Measurements from ENCODE around the gene STH.
"Not testable (repeated sequence)": the region's sequence is repeated elsewhere in the genome, so short reads cannot be mapped to it uniquely, and the experiment has no call there.

STH gene

GRCh38 chr17:46002973-46003316, 3.9 kb downstream of the STH start:
- H3K14ac ChIP-seq (ENCODE audit: low read length in 2 of 2): no peak overlapping the region
- DNase-seq: no peak
- H3K4me1 ChIP-seq (ENCODE audit: control insufficient read depth, insufficient read depth, low read depth, low read length): peaks cover 5% of the 10 kb centered on the region
- no peak overlapping the region for H2BK120ac ChIP-seq (ENCODE audit: low read depth, low read length)
- H3K18ac ChIP-seq (ENCODE audit: low read depth in 1 of 2, low read length in 2 of 2): no peak overlapping the region
- WGBS: 0% methylated on average over 1 of the region's 7 CpGs
- H4K91ac ChIP-seq (ENCODE audit: low read length): no peak overlapping the region
- no peaks in the 10 kb centered on the region for H3K36me3 ChIP-seq (ENCODE audit: control insufficient read depth in 1 of 2, insufficient read depth in 2 of 2, low read depth in 1 of 2, low read length in 2 of 2)
- no peak overlapping the region for H3K4me3 ChIP-seq (ENCODE audit: insufficient read depth in 1 of 2, low read depth in 1 of 2, low read length in 2 of 2)
- peaks cover 6 to 10% of the 10 kb centered on the region in 2 experiments for H3K27me3 ChIP-seq (ENCODE audit: control insufficient read depth in 1 of 2, insufficient read depth in 1 of 2, low read length in 2 of 2)
- no peak overlapping the region for H2BK15ac ChIP-seq (ENCODE audit: low read depth, poor library complexity, severe bottlenecking)
- H3K9ac ChIP-seq (ENCODE audit: low read length): no peak overlapping the region
- H3K27ac ChIP-seq (ENCODE audit: low read length, poor library complexity, severe bottlenecking): no peak overlapping the region
- H3K4me2 ChIP-seq (ENCODE audit: low read length, poor library complexity, severe bottlenecking): no peak overlapping the region
- H3K23ac ChIP-seq (ENCODE audit: low read length in 2 of 2): no peak overlapping the region
- H4K8ac ChIP-seq (ENCODE audit: low read length): peak overlapping the region; percentile 61
- H2AK5ac ChIP-seq (ENCODE audit: low read length, severe bottlenecking): no peak overlapping the region
- H3K79me1 ChIP-seq (replicated peaks; ENCODE audit: low read length, poor library complexity, severe bottlenecking): no peaks in the 10 kb centered on the region
- no peak overlapping the region for H2BK12ac ChIP-seq (ENCODE audit: low read length in 2 of 2)
- H3K9me3 ChIP-seq (ENCODE audit: control insufficient read depth, low read length): no peaks in the 10 kb centered on the region
- H3K4ac ChIP-seq (ENCODE audit: low read depth in 1 of 2, low read length in 2 of 2): no peak overlapping the region
- H2BK5ac ChIP-seq (ENCODE audit: low read depth, low read length, poor library complexity, severe bottlenecking): no peak overlapping the region
- H2AFZ ChIP-seq (ENCODE audit: low read depth, low read length): no peak overlapping the region

DNA sequence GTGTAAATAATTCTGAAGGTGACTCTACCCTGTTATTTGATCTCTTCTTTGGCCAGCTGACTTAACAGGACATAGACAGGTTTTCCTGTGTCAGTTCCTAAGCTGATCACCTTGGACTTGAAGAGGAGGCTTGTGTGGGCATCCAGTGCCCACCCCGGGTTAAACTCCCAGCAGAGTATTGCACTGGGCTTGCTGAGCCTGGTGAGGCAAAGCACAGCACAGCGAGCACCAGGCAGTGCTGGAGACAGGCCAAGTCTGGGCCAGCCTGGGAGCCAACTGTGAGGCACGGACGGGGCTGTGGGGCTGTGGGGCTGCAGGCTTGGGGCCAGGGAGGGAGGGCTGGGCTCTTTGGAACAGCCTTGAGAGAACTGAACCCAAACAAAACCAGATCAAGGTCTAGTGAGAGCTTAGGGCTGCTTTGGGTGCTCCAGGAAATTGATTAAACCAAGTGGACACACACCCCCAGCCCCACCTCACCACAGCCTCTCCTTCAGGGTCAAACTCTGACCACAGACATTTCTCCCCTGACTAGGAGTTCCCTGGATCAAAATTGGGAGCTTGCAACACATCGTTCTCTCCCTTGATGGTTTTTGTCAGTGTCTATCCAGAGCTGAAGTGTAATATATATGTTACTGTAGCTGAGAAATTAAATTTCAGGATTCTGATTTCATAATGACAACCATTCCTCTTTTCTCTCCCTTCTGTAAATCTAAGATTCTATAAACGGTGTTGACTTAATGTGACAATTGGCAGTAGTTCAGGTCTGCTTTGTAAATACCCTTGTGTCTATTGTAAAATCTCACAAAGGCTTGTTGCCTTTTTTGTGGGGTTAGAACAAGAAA, 5.1 kb downstream of the STH start:
- no peak overlapping the region for H3K9ac ChIP-seq (ENCODE audit: low read length)

GRCh38 chr17:46006082-46006481, 7.0 kb downstream of the STH start:
- not testable (repeated sequence) for H3K18ac ChIP-seq (ENCODE audit: low read depth in 1 of 2, low read length in 2 of 2); H3K4ac ChIP-seq (ENCODE audit: low read depth in 1 of 2, low read length in 2 of 2); H3K14ac ChIP-seq (ENCODE audit: low read length in 2 of 2); DNase-seq; H3K4me1 ChIP-seq (ENCODE audit: control insufficient read depth, insufficient read depth, low read depth, low read length); H3K23ac ChIP-seq (ENCODE audit: low read length in 2 of 2); H3K4me3 ChIP-seq (ENCODE audit: insufficient read depth in 1 of 2, low read depth in 1 of 2, low read length in 2 of 2); H3K27me3 ChIP-seq (ENCODE audit: control insufficient read depth in 1 of 2, insufficient read depth in 1 of 2, low read length in 2 of 2); H3K9me3 ChIP-seq (ENCODE audit: control insufficient read depth, low read length); H4K91ac ChIP-seq (ENCODE audit: low read length); H3K36me3 ChIP-seq (ENCODE audit: control insufficient read depth in 1 of 2, insufficient read depth in 2 of 2, low read depth in 1 of 2, low read length in 2 of 2); H4K8ac ChIP-seq (ENCODE audit: low read length); H2BK15ac ChIP-seq (ENCODE audit: low read depth, poor library complexity, severe bottlenecking); H3K4me2 ChIP-seq (ENCODE audit: low read length, poor library complexity, severe bottlenecking); H2AFZ ChIP-seq (ENCODE audit: low read depth, low read length); H2BK120ac ChIP-seq (ENCODE audit: low read depth, low read length); H3K9ac ChIP-seq (ENCODE audit: low read length); H2BK12ac ChIP-seq (ENCODE audit: low read length in 2 of 2); H3K27ac ChIP-seq (ENCODE audit: low read length, poor library complexity, severe bottlenecking); H3K79me1 ChIP-seq (replicated peaks; ENCODE audit: low read length, poor library complexity, severe bottlenecking); H2BK5ac ChIP-seq (ENCODE audit: low read depth, low read length, poor library complexity, severe bottlenecking); H2AK5ac ChIP-seq (ENCODE audit: low read length, severe bottlenecking)
- 100% methylated on average over 1 of the region's 1 CpG for WGBS

More for the DNA sequence above, 5.1 kb downstream of the STH start:
- no peak overlapping the region for H2BK120ac ChIP-seq (ENCODE audit: low read depth, low read length)
- H4K91ac ChIP-seq (ENCODE audit: low read length): no peak overlapping the region
- no peak overlapping the region for H3K4me3 ChIP-seq (ENCODE audit: insufficient read depth in 1 of 2, low read depth in 1 of 2, low read length in 2 of 2)
- no peak overlapping the region for H3K27ac ChIP-seq (ENCODE audit: low read length, poor library complexity, severe bottlenecking)
- no peak overlapping the region for H3K23ac ChIP-seq (ENCODE audit: low read length in 2 of 2)
- no peak for DNase-seq
- H3K9me3 ChIP-seq (ENCODE audit: control insufficient read depth, low read length): no peaks in the 10 kb centered on the region
- H3K4ac ChIP-seq (ENCODE audit: low read depth in 1 of 2, low read length in 2 of 2): no peak overlapping the region
- H3K18ac ChIP-seq (ENCODE audit: low read depth in 1 of 2, low read length in 2 of 2): no peak overlapping the region
- no peak overlapping the region for H2BK5ac ChIP-seq (ENCODE audit: low read depth, low read length, poor library complexity, severe bottlenecking)
- H3K4me1 ChIP-seq (ENCODE audit: control insufficient read depth, insufficient read depth, low read depth, low read length): peaks cover 5% of the 10 kb centered on the region
- H3K14ac ChIP-seq (ENCODE audit: low read length in 2 of 2): no peak overlapping the region
- no peak overlapping the region for H2BK12ac ChIP-seq (ENCODE audit: low read length in 2 of 2)
- H3K79me1 ChIP-seq (replicated peaks; ENCODE audit: low read length, poor library complexity, severe bottlenecking): no peaks in the 10 kb centered on the region
- no peak overlapping the region for H3K4me2 ChIP-seq (ENCODE audit: low read length, poor library complexity, severe bottlenecking)
- no peak overlapping the region for H2AK5ac ChIP-seq (ENCODE audit: low read length, severe bottlenecking)
- no peak overlapping the region for H4K8ac ChIP-seq (ENCODE audit: low read length)
- H2BK15ac ChIP-seq (ENCODE audit: low read depth, poor library complexity, severe bottlenecking): no peak overlapping the region
- peaks cover 0 to 6% of the 10 kb centered on the region in 2 experiments for H3K27me3 ChIP-seq (ENCODE audit: control insufficient read depth in 1 of 2, insufficient read depth in 1 of 2, low read length in 2 of 2)
- H3K36me3 ChIP-seq (ENCODE audit: control insufficient read depth in 1 of 2, insufficient read depth in 2 of 2, low read depth in 1 of 2, low read length in 2 of 2): no peaks in the 10 kb centered on the region
- 83% methylated on average over 4 of the region's 6 CpGs for WGBS
- H2AFZ ChIP-seq (ENCODE audit: low read depth, low read length): no peak overlapping the region

GRCh38 chr17:46007461-46007965, 8.5 kb downstream of the STH start:
- Histone ChIP-seq H3K9me3 (ENCODE audit: control insufficient read depth, low read length) (no peaks in the 10 kb centered on the region), H3K27ac (ENCODE audit: low read length, poor library complexity, severe bottlenecking) (no peak overlapping the region), H3K4ac (ENCODE audit: low read depth in 1 of 2, low read length in 2 of 2) (no peak overlapping the region), H4K8ac (ENCODE audit: low read length) (no peak overlapping the region), H3K4me2 (ENCODE audit: low read length, poor library complexity, severe bottlenecking) (no peak overlapping the region), H3K18ac (ENCODE audit: low read depth in 1 of 2, low read length in 2 of 2) (no peak overlapping the region), H3K23ac (ENCODE audit: low read length in 2 of 2) (no peak overlapping the region), H2BK120ac (ENCODE audit: low read depth, low read length) (no peak overlapping the region), H2BK12ac (ENCODE audit: low read length in 2 of 2) (no peak overlapping the region), H2BK5ac (ENCODE audit: low read depth, low read length, poor library complexity, severe bottlenecking) (no peak overlapping the region), H3K9ac (ENCODE audit: low read length) (no peak overlapping the region), H4K91ac (ENCODE audit: low read length) (no peak overlapping the region), H3K27me3 (ENCODE audit: control insufficient read depth in 1 of 2, insufficient read depth in 1 of 2, low read length in 2 of 2) (peaks cover 7 to 11% of the 10 kb centered on the region in 2 experiments), H3K79me1 (replicated peaks; ENCODE audit: low read length, poor library complexity, severe bottlenecking) (no peaks in the 10 kb centered on the region), H3K14ac (ENCODE audit: low read length in 2 of 2) (no peak overlapping the region), H2AK5ac (ENCODE audit: low read length, severe bottlenecking) (no peak overlapping the region), H2AFZ (ENCODE audit: low read depth, low read length) (no peak overlapping the region), H3K4me3 (ENCODE audit: insufficient read depth in 1 of 2, low read depth in 1 of 2, low read length in 2 of 2) (no peak overlapping the region), H3K36me3 (ENCODE audit: control insufficient read depth in 1 of 2, insufficient read depth in 2 of 2, low read depth in 1 of 2, low read length in 2 of 2) (no peaks in the 10 kb centered on the region), H2BK15ac (ENCODE audit: low read depth, poor library complexity, severe bottlenecking) (no peak overlapping the region), H3K4me1 (ENCODE audit: control insufficient read depth, insufficient read depth, low read depth, low read length) (peaks cover 14% of the 10 kb centered on the region)
- no peak for DNase-seq
- WGBS: 100% methylated on average over 1 of the region's 2 CpGs
